SU-DHL-6 (cell line): ENCODE results near the gene RGS7.

Experiments used
- EZH2phosphoT487 ChIP-seq: fragments of 200-600 bp; sonication (generic), shearing (Covaris generic); conservative IDR thresholded peaks from 2 replicates; pipeline ENCODE4 v1.6.1; 2018; ENCODE audit warnings: mild to moderate bottlenecking, antibody characterized with exemption, low read length, moderate library complexity, mixed read lengths
- TF ChIP-seq, protein P1 (sequence below): fragments of 200-600 bp; sonication (generic); IDR thresholded peaks from one replicate; pipeline ENCODE4 v1.5.1; 2017; ENCODE audit warnings: antibody characterized with exemption, mild to moderate bottlenecking, low read length, moderate library complexity; ENCODE audit not compliant: insufficient read depth, poor library complexity, severe bottlenecking

DNA sequence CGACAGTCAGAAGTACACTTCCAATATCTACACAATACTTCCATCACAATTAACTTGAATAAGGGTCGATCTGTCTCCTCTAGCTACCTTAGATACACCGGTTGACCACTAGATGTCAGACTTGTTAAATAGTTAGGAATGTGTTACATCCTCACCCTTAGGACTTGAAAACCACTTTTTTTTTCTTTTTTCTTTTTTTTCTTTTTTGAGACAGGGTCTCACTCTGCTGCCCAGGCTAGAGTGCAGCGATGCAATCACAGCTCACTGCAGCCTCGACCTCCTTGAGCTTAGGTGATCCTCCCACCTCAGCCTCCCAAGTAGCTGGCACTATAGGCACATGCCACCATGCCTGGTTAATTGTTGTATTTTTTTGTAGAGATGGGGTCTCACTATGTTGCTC, 624.6 kb downstream of the RGS7 start:
- TF ChIP-seq EZH2phosphoT487 = no peak
- TF ChIP-seq, protein P1, sequence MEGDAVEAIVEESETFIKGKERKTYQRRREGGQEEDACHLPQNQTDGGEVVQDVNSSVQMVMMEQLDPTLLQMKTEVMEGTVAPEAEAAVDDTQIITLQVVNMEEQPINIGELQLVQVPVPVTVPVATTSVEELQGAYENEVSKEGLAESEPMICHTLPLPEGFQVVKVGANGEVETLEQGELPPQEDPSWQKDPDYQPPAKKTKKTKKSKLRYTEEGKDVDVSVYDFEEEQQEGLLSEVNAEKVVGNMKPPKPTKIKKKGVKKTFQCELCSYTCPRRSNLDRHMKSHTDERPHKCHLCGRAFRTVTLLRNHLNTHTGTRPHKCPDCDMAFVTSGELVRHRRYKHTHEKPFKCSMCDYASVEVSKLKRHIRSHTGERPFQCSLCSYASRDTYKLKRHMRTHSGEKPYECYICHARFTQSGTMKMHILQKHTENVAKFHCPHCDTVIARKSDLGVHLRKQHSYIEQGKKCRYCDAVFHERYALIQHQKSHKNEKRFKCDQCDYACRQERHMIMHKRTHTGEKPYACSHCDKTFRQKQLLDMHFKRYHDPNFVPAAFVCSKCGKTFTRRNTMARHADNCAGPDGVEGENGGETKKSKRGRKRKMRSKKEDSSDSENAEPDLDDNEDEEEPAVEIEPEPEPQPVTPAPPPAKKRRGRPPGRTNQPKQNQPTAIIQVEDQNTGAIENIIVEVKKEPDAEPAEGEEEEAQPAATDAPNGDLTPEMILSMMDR = peak; percentile 36
